K562 (cell line): ENCODE measurements around the gene DIP2B. TPM values are rescaled to one million over a fixed set of nuclear protein-coding genes. Genes with fewer than 3 reads are reported as not detected.

Source experiments
- ARID1B ChIP-seq: fragments of 450-650 bp; IDR thresholded peaks from 2 replicates; pipeline ENCODE4 v1.6.1; 2016; ENCODE audit warnings: antibody characterized with exemption, mild to moderate bottlenecking, inconsistent platforms
- DACH1 ChIP-seq: fragments of 450-650 bp; IDR thresholded peaks from 2 replicates; pipeline ENCODE4 v1.6.1; 2018; ENCODE audit not compliant: partially characterized antibody
- HDAC2 ChIP-seq: fragments of 450-650 bp; IDR thresholded peaks from 2 replicates; pipeline ENCODE4 v1.6.1; 2016; ENCODE audit warnings: mild to moderate bottlenecking
- HDAC6 ChIP-seq: IDR thresholded peaks from 2 replicates; pipeline ENCODE4 v1.6.1; 2012; ENCODE audit warnings: low read depth, mild to moderate bottlenecking, control low read depth, inconsistent platforms, low read length, moderate library complexity
- MEIS2 ChIP-seq: fragments of 450-650 bp; IDR thresholded peaks from 2 replicates; pipeline ENCODE4 v1.6.1; 2014; ENCODE audit warnings: mild to moderate bottlenecking; ENCODE audit not compliant: partially characterized antibody
- MXI1 ChIP-seq: IDR thresholded peaks from 2 replicates; pipeline ENCODE4 v1.6.1; 2011; ENCODE audit warnings: low read depth, mild to moderate bottlenecking, improper control_type of control experiment, low read length
- MYC ChIP-seq, 2 experiments: fragments of 250-450 bp in 1 of 2; sonication (Bioruptor Pico) in 1 of 2; IDR thresholded peaks; 2 replicates each; pipeline versions ENCODE4 v1.5.1 to v1.6.1; 2012 to 2021; ENCODE audit warnings: low read depth in 2 of 2, borderline replicate concordance in 1 of 2, improper control_type of control experiment in 1 of 2, low read length in 1 of 2, mild to moderate bottlenecking in 1 of 2, moderate library complexity in 1 of 2
- NUFIP1 ChIP-seq: fragments of 450-650 bp; IDR thresholded peaks from 2 replicates; pipeline ENCODE4 v1.6.1; 2018; ENCODE audit not compliant: partially characterized antibody
- PHF8 ChIP-seq: fragments of 200-600 bp; sonication (generic); IDR thresholded peaks from 2 replicates; pipeline ENCODE4 v1.6.1; 2012; ENCODE audit warnings: mixed run types, mild to moderate bottlenecking, inconsistent platforms, low read length, moderate library complexity, borderline replicate concordance
- SIN3B ChIP-seq: fragments of 450-650 bp; IDR thresholded peaks from 2 replicates; pipeline ENCODE4 v1.6.1; 2017; ENCODE audit warnings: low read depth, mild to moderate bottlenecking, moderate library complexity
- SRF ChIP-seq, 2 experiments: fragments of 250-450, 450-650 bp in 1 of 2; sonication (Bioruptor Pico) in 1 of 2; sonication (generic) in 1 of 2; formaldehyde crosslinking; IDR thresholded peaks; 2 replicates each; pipeline versions ENCODE4 v1.5.0 to v1.5.1; 2020 to 2022; ENCODE audit warnings: mild to moderate bottlenecking in 1 of 2, missing genetic modification reagents in 1 of 2
- THRAP3 ChIP-seq: fragments of 450-650 bp; IDR thresholded peaks from 2 replicates; pipeline ENCODE4 v1.6.1; 2016; ENCODE audit warnings: mild to moderate bottlenecking, inconsistent platforms, borderline replicate concordance
- ZBED1 ChIP-seq: IDR thresholded peaks from 2 replicates; pipeline ENCODE4 v1.6.1; 2014
- ZBTB17 ChIP-seq: fragments of 450-650 bp; formaldehyde crosslinking; IDR thresholded peaks from 2 replicates; pipeline ENCODE4 v1.4.0; 2020; ENCODE audit warnings: mild to moderate bottlenecking
- ZNF134 ChIP-seq: fragments of 250-450 bp; sonication (Bioruptor Pico); conservative IDR thresholded peaks from 2 replicates; pipeline ENCODE4 v1.4.0; 2020
- ZNF444 ChIP-seq: fragments of 250-450 bp; sonication (Bioruptor Pico); IDR thresholded peaks from 2 replicates; pipeline ENCODE4 v1.4.0; 2020; ENCODE audit warnings: mild to moderate bottlenecking, moderate library complexity
- polyA plus RNA-seq, 8 experiments: library from polyadenylated mRNA; depleted of rRNA in 4 of 8; stranded (reverse) in 5 of 8; unstranded in 3 of 8; fragments of >200 nt; fragmentation: Nextera tagmentation in 2 of 8; fragmentation: Illumina TruSeq in 1 of 8; extraction: Ambion mirVana in 2 of 8; extraction: Trizol in 1 of 8; gene quantifications; 2 replicates each; pipeline versions ENCODE4 v1.2.1 to v1.2.3, GENCODE V29; 2011 to 2014; ENCODE audit warnings: inconsistent platforms in 1 of 8, missing spikeins in 1 of 8
- total RNA-seq, 7 experiments: library from RNA; depleted of rRNA in 6 of 7; stranded (reverse); fragments of >200 nt in 6 of 7; fragmentation: Illumina TruSeq in 2 of 7; extraction: Trizol in 2 of 7; gene quantifications; 2 replicates each; pipeline versions ENCODE4 v1.2.1 to v1.2.3, GENCODE V29; 2011 to 2021; ENCODE audit warnings: low replicate concordance in 1 of 7
- TF ChIP-seq, protein P1 (sequence below), 3 experiments: IDR thresholded peaks in 2 of 3; conservative IDR thresholded peaks in 1 of 3; 2 replicates each; pipeline ENCODE4 v1.5.1; 2011 to 2012; ENCODE audit warnings: low read length in 3 of 3, mild to moderate bottlenecking in 3 of 3, control low read depth in 2 of 3, improper control_type of control experiment in 1 of 3, inconsistent platforms in 1 of 3, low read depth in 1 of 3, mixed read lengths in 1 of 3, moderate library complexity in 1 of 3; ENCODE audit not compliant: insufficient read depth in 2 of 3
- TF ChIP-seq, protein P2 (sequence below): sonication (generic); formaldehyde crosslinking; IDR thresholded peaks from 2 replicates; pipeline ENCODE4 v1.9.0; 2022; ENCODE audit warnings: mild to moderate bottlenecking, missing genetic modification reagents
- TF ChIP-seq, protein P3 (sequence below): fragments of 450-650 bp; IDR thresholded peaks from one replicate; pipeline ENCODE4 v1.6.1; 2018; ENCODE audit warnings: mild to moderate bottlenecking, moderate library complexity; ENCODE audit not compliant: partially characterized antibody
- TF ChIP-seq, protein P4 (sequence below): sonication (generic); formaldehyde crosslinking; IDR thresholded peaks from 2 replicates; pipeline ENCODE4 v1.8.1; 2022; ENCODE audit warnings: missing genetic modification reagents
- TF ChIP-seq, protein P5 (sequence below): fragments of 450-650 bp; formaldehyde crosslinking; IDR thresholded peaks from 2 replicates; pipeline ENCODE4 v1.4.0; 2022; ENCODE audit warnings: mild to moderate bottlenecking, moderate library complexity
- TF ChIP-seq, protein P6 (sequence below): sonication (generic); formaldehyde crosslinking; IDR thresholded peaks from 2 replicates; pipeline ENCODE4 v1.8.0; 2023; ENCODE audit warnings: mild to moderate bottlenecking, missing genetic modification reagents

The DIP2B gene
- total and polyA plus RNA-seq, 9 of the 15 experiments (the other 6 are each of a cell fraction or from before 2014, with no cell fraction given) = 4.6 to 26.1 (median 18.8) TPM

DNA sequence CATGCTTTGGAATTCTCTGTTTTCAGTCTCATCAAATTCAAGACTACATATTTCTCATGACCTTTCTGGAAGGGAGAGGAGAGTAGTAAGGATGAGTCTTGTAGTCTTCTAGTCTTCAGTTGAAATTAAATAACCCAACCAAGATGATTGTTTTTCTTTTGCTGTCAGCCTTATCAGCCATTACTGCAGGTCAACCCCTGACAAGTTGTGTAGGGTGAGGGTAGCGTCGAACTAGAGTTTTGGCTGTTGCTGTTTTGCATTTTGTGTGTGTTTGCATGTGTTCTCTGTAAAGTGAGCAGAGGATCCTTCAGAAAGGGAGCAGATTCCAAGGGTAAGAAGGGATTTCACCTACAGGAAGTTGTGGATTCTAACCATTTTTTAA is 28.4 kb downstream of the DIP2B start (continued):
- TF ChIP-seq, protein P1, sequence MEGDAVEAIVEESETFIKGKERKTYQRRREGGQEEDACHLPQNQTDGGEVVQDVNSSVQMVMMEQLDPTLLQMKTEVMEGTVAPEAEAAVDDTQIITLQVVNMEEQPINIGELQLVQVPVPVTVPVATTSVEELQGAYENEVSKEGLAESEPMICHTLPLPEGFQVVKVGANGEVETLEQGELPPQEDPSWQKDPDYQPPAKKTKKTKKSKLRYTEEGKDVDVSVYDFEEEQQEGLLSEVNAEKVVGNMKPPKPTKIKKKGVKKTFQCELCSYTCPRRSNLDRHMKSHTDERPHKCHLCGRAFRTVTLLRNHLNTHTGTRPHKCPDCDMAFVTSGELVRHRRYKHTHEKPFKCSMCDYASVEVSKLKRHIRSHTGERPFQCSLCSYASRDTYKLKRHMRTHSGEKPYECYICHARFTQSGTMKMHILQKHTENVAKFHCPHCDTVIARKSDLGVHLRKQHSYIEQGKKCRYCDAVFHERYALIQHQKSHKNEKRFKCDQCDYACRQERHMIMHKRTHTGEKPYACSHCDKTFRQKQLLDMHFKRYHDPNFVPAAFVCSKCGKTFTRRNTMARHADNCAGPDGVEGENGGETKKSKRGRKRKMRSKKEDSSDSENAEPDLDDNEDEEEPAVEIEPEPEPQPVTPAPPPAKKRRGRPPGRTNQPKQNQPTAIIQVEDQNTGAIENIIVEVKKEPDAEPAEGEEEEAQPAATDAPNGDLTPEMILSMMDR (IDR thresholded peaks at IDR 0.05 in 2 of 3, conservative IDR thresholded peaks at IDR 0.05 in 1 of 3; ENCODE audit: insufficient read depth in 2 of 3, low read depth in 1 of 3, low read length in 3 of 3) = no peak
- TF ChIP-seq MYC (IDR thresholded peaks at IDR 0.05; ENCODE audit: low read depth, low read length) (no peak), MYC (CRISPR knock-in tag; IDR thresholded peaks at IDR 0.05; ENCODE audit: borderline replicate concordance, low read depth) (no peak), MEIS2 (peak; percentile 21), DACH1 (no peak), HDAC2 (no peak), ZNF134 (CRISPR knock-in tag) (no peak), MXI1 (no peak), ARID1B (no peak), HDAC6 (no peak), ZBED1 (no peak), ZNF444 (CRISPR knock-in tag) (no peak), SIN3B (no peak), PHF8 (no peak), ZBTB17 (CRISPR knock-in tag) (no peak), SRF (CRISPR knock-in tag; IDR thresholded peaks at IDR 0.05) (no peak), NUFIP1 (peak; percentile 43), THRAP3 (no peak)
- TF ChIP-seq, protein P2, sequence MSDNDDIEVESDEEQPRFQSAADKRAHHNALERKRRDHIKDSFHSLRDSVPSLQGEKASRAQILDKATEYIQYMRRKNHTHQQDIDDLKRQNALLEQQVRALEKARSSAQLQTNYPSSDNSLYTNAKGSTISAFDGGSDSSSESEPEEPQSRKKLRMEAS (CRISPR knock-in tag) = no peak
- TF ChIP-seq, protein P3, sequence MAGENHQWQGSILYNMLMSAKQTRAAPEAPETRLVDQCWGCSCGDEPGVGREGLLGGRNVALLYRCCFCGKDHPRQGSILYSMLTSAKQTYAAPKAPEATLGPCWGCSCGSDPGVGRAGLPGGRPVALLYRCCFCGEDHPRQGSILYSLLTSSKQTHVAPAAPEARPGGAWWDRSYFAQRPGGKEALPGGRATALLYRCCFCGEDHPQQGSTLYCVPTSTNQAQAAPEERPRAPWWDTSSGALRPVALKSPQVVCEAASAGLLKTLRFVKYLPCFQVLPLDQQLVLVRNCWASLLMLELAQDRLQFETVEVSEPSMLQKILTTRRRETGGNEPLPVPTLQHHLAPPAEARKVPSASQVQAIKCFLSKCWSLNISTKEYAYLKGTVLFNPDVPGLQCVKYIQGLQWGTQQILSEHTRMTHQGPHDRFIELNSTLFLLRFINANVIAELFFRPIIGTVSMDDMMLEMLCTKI = no peak
- TF ChIP-seq, protein P4, sequence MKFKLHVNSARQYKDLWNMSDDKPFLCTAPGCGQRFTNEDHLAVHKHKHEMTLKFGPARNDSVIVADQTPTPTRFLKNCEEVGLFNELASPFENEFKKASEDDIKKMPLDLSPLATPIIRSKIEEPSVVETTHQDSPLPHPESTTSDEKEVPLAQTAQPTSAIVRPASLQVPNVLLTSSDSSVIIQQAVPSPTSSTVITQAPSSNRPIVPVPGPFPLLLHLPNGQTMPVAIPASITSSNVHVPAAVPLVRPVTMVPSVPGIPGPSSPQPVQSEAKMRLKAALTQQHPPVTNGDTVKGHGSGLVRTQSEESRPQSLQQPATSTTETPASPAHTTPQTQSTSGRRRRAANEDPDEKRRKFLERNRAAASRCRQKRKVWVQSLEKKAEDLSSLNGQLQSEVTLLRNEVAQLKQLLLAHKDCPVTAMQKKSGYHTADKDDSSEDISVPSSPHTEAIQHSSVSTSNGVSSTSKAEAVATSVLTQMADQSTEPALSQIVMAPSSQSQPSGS (CRISPR knock-in tag) = no peak
- TF ChIP-seq, protein P5, sequence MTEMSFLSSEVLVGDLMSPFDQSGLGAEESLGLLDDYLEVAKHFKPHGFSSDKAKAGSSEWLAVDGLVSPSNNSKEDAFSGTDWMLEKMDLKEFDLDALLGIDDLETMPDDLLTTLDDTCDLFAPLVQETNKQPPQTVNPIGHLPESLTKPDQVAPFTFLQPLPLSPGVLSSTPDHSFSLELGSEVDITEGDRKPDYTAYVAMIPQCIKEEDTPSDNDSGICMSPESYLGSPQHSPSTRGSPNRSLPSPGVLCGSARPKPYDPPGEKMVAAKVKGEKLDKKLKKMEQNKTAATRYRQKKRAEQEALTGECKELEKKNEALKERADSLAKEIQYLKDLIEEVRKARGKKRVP (CRISPR knock-in tag) = no peak
- TF ChIP-seq, protein P6, sequence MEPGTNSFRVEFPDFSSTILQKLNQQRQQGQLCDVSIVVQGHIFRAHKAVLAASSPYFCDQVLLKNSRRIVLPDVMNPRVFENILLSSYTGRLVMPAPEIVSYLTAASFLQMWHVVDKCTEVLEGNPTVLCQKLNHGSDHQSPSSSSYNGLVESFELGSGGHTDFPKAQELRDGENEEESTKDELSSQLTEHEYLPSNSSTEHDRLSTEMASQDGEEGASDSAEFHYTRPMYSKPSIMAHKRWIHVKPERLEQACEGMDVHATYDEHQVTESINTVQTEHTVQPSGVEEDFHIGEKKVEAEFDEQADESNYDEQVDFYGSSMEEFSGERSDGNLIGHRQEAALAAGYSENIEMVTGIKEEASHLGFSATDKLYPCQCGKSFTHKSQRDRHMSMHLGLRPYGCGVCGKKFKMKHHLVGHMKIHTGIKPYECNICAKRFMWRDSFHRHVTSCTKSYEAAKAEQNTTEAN (CRISPR knock-in tag) = no peak
